Stimulated activated naive CD8-positive, alpha-beta T cell treated with anti-CD3 and anti-CD28 coated beads, Interleukin-15, Interleukin-2, amounts not matched to agents 100 U/mL and 50 U/mL, for 24 hours (primary cell): ENCODE data around the gene ERAL1.
"Not testable (repeated sequence)": the region's sequence is repeated elsewhere in the genome, so short reads cannot be mapped to it uniquely, and the experiment has no call there.

Experiments
- ATAC-seq: fragments of 150-1000 bp; cut with Tn5 transposase; one replicate; pipeline ENCODE4 v1.10.0; 2021
- DNase-seq: peaks from one replicate; pipeline ENCODE4 v3.0.0; 2021

Gene ERAL1

DNA sequence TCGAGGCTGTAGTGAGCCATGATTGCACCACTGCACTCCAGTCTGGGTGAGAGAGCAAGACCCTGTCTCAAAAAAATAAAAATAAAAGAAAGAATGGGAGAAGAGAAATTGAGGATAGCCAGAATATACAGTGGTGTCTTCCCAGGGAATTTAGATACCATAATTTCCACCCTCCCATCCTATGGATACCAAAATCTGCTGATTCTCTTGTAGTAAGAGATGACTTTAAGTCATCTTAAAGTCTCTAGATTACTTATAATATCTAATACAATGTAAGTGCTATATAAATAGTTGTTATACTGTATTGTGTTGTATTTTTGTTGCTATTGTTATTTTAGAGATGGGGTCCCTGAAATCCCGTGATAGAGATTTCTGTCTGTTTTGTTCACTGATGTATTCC is 1.5 kb upstream of the ERAL1 start:
- ATAC-seq = no peak
- DNase-seq = no peak

- no peak for DNase-seq
- ATAC-seq = no peak
Observed at GRCh38 chr17:28855336-28855679, 492 bp downstream of the ERAL1 start.

DNA sequence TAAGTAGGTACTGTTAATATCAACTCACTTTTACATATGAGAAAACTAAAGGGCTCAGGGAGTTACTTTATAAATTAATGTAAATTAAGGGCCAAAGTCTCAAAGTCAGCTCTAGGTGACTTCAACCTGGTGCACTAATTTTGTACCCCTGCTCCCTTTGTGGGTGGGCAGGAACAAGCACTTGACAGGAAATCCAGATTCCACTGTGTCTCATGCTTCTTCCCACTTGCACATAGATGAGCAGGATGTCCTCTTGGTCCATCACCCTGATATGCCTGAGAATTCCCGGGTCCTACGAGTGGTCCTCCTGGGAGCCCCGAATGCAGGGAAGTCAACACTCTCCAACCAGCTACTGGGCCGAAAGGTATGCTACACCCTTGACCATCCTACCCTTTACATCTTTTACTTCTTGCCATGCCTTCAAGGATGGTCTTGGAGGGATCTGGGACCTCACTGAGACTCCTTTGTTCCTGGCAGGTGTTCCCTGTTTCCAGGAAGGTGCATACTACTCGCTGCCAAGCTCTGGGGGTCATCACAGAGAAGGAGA is 1.3 kb downstream of the ERAL1 start:
- ATAC-seq = no peak

GRCh38 chr17:28857905-28858800 is 3.3 kb downstream of the ERAL1 start:
- ATAC-seq (no peak), DNase-seq (no peak)

More for the DNA sequence above, 1.3 kb downstream of the ERAL1 start:
- no peak for DNase-seq

GRCh38 chr17:28858801-28859355 is 4.1 kb downstream of the ERAL1 start:
- ATAC-seq = no peak

DNA sequence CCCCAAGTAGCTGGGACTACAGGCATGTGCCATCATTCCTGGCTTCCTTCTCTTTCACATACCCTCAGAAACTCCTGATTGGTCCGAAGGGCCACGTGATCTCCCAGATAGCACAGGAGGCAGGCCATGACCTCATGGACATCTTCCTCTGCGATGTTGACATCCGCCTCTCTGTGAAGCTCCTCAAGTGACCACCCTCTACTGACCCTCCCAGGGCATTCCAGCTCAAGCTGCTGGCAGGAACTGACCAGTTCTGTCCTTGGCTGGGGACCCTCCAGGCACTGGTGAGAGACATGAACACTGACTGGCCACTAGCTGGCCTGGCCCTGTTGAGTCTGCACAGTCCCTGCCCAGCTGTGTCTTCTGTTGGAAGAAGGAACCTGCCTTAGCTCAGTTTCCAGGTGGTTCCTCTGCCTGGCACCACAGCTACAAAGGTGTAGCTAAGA is 5.6 kb downstream of the ERAL1 start:
- ATAC-seq (no peak), DNase-seq (no peak)

More at GRCh38 chr17:28858801-28859355, 4.1 kb downstream of the ERAL1 start:
- DNase-seq = no peak

DNA sequence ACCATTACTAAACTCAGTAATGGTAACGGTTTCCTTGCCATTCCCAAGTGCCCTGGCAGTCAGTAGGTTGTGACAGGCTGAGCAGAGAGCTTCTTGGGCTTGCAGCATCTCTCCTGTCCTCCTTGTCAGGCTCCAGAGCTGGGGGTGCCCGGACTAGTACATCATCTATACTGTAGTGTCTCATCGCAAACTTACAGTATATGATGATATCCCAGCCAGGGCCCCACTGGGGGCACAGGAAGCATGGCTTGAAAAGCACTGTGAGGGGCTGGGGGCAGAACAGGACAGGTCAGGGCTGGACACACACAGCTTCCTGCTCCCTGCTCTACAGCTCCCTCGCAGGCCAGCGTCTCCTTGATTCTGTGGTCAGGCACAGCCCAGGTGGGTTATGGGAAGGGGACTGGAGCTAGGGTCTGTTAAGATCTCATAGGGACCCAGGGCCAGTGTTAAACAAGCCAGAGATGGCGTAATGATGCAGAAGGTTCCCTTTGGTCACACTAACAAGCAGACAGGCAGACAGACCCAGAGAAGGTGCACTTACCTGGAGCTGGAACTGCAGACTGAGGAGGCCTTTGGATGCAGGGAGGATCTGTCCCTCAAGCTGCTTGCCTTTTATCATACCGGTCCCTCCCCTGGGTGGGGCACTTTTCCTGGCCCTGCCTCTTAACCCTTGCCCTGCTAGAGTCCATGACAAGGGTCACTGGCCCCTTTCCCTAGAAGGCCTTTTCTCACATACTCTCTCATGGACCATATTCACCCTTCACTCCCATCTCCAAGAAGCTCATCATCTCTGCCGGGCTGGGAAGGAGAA is 6.8 kb downstream of the ERAL1 start:
- DNase-seq (no peak), ATAC-seq (no peak)

DNA sequence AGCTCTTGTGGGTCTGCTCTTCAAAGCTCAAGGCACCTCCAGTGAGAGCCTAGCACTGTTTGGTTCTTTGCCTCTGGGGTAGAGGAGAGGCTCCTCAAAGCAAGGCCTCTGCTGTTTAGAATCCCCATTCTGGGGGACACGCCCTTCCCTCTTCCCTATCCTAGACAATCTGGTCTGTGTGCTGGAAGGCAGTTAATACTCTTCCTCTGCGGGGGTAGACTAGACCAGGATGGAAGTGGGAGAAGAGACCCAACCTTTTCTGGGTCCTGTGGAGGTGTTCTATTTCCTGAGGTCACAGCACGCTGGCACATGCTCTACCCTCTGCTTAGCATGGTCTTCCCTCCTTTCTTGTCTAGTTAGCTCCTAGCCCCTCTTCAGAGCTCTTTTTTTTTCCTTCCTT is 7.7 kb downstream of the ERAL1 start:
- DNase-seq (no peak), ATAC-seq (no peak)

DNA sequence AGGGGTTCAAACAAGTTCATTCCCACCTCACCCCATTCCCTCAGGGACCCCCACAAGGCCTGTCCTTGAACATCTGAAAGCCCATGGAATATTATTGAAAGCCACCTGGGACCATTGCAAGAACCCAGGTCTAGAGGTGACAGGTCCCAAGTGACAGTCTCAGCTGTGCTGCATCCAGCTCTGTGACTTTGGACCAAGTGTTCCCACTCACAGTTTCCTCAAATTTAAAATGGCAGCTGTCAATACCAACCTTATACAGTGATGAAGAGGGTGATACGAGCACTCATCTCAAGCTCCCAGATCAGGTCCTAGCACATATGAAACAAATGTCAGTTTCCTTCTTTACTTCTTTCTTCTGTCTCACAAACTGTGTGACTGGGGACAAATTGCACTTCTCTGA is 9.1 kb downstream of the ERAL1 start:
- ATAC-seq = no peak
- DNase-seq = no peak

DNA sequence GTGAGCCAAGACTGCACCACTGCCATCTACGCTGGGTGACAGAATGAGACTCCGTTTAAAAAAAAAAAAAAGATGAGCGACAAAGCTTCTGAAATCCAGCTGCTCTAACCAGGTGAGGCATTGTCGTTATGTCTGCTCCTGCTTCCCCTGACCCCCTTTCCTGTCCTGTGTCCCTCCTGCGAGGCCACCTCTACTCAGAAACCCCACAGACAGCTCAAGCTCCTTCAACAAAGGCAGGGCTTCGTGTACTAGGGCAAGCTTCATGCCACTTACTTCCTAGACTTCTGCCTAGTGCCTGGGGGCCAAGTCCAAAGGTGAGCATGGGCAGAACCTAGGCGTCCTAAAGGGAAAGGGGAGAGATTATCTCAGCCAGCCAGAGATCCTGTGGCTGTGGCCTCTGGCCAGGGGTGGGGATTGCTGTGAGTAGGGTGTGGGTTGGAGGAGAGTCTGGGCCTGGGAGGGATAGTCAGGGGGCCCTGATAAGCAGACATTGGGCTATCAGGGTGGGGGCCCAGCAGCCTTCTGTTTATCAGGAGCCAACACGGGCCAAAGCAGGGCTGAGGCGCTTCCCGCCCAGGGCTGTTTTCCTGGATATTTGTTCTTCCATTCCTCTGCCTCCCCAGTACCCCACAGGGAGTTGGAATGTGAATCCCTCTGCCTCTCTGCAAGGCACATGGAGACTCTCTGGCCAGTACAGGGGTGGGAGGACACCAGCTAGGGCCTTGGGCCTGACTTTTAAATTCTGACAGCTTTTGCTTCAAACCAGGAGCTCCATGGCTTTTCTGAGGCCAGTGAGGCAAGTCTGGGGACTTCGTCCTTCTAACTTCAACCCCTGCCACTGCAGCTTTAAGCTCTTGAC is 10.4 kb downstream of the ERAL1 start:
- DNase-seq (no peak), ATAC-seq (no peak)

DNA sequence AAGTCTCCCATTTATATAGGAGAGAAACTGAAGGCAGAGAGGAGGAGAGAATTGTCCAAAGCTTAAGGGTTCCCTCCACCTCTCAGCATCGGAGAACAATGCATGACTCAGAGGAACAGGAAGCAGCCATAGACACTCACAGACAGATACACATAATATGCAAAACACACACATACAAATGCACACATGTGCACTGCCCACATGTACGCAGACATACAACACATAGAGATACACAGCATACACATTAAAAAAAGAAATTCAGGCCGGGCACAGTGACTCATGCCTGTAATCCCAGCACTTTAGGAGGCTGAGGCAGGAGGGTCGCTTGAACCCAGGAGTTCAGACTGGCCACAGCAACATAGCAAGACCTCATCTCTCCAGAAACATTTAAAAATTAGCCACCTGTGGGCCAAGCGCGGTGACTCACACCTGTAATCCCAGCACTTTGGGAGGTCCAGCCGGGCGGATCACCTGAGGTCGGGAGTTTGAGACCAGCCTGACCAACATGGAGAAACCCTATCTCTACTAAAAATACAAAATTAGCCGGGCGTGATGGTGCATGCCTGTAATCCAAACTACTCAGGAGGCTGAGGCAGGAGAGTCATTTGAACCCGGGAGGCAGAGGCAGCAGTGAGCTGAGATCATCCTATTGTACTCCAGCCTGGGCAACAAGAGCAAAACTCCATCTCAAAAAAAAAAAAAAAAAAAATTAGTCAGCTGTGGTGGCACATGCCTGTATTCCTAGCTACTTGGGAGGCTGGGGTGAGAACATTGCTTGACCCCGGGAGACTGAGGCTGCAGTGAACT is 11.3 kb downstream of the ERAL1 start:
- DNase-seq (no peak), ATAC-seq (no peak)

- ATAC-seq = no peak
Observed at GRCh38 chr17:28867276-28867675, 12.5 kb downstream of the ERAL1 start.

GRCh38 chr17:28871056-28871579 is 16.3 kb downstream of the ERAL1 start:
- ATAC-seq = peak; percentile 70
- DNase-seq = peak; percentile 38

More at GRCh38 chr17:28867276-28867675, 12.5 kb downstream of the ERAL1 start:
- no peak for DNase-seq

GRCh38 chr17:28873839-28874238 is 19.0 kb downstream of the ERAL1 start:
- DNase-seq (no peak), ATAC-seq (no peak)

- ATAC-seq (no peak), DNase-seq (no peak)
Observed at GRCh38 chr17:28874750-28875149, 19.9 kb downstream of the ERAL1 start.

- no peak for DNase-seq
- ATAC-seq = peak; percentile 59
Observed at GRCh38 chr17:28875848-28876550, 21.2 kb downstream of the ERAL1 start.

- not testable (repeated sequence) for DNase-seq
Observed at GRCh38 chr17:28877150-28877711, 22.4 kb downstream of the ERAL1 start.

GRCh38 chr17:28878158-28878910 is 23.5 kb downstream of the ERAL1 start:
- DNase-seq (no peak), ATAC-seq (peak; percentile 60)

More at GRCh38 chr17:28877150-28877711, 22.4 kb downstream of the ERAL1 start:
- not testable (repeated sequence) for ATAC-seq

- DNase-seq (peak; percentile 39), ATAC-seq (no peak)
Observed at GRCh38 chr17:28878981-28879380, 24.2 kb downstream of the ERAL1 start.
